H1 (cell line): Measurements from ENCODE around the gene CPPED1. TPM values are rescaled to one million over a fixed set of nuclear protein-coding genes. Genes with fewer than 3 reads are reported as not detected.

ENCODE experiments used
- CTCF ChIA-PET: fragments of 300-600 bp; sonication (Branson Sonifier 250); formaldehyde crosslinking; loops from one replicate; lab custom pipeline; 2021; ENCODE audit not compliant: partially characterized antibody; lab: Charles Lee
- POLR2A ChIA-PET: fragments of 300-600 bp; sonication (Branson Sonifier 250); formaldehyde crosslinking; loops from one replicate; lab custom pipeline; 2021; ENCODE audit warnings: inconsistent platforms; ENCODE audit not compliant: partially characterized antibody; lab: Charles Lee
- DNase-seq, 2 experiments: peaks; one replicate each; pipeline versions ENCODE4 v3.0.0 to v3.0.0-alpha.2; 2010 to 2022; ENCODE audit warnings: low spot score in 2 of 2, low read depth in 1 of 2, mixed read lengths in 1 of 2
- FAIRE-seq: peaks from 2 replicates; lab custom pipeline; 2011; peaks lifted over from hg19 to GRCh38; lab: Jason Lieb, UNC
- H2AFZ ChIP-seq: 2 replicates; pipeline ENCODE4 v1.8.1; 2012; ENCODE audit warnings: low read length, inconsistent platforms
- H2AK5ac ChIP-seq: 2 replicates; pipeline ENCODE4 v1.6.1; 2013; ENCODE audit warnings: low read depth, low read length
- H2BK120ac ChIP-seq: replicated peaks from 2 replicates; pipeline ENCODE3; 2013; ENCODE audit warnings: low read depth, low read length, inconsistent platforms
- H2BK12ac ChIP-seq: 2 replicates; pipeline ENCODE4 v1.6.1; 2013; ENCODE audit warnings: low read depth, low read length
- H2BK15ac ChIP-seq: 2 replicates; pipeline ENCODE4 v1.6.1; 2013; ENCODE audit warnings: low read length
- H2BK20ac ChIP-seq: 2 replicates; pipeline ENCODE4 v1.6.1; 2013; ENCODE audit warnings: low read length
- H2BK5ac ChIP-seq: 2 replicates; pipeline ENCODE4 v1.6.1; 2013; ENCODE audit warnings: low read depth, low read length
- H3K14ac ChIP-seq: 2 replicates; pipeline ENCODE4 v1.6.1; 2013; ENCODE audit warnings: inconsistent platforms; ENCODE audit not compliant: insufficient read length
- H3K18ac ChIP-seq: 2 replicates; pipeline ENCODE4 v1.6.1; 2013; ENCODE audit warnings: low read length; ENCODE audit errors: extremely low read depth
- H3K23ac ChIP-seq: 2 replicates; pipeline ENCODE4 v1.6.1; 2013; ENCODE audit warnings: inconsistent platforms; ENCODE audit not compliant: insufficient read length
- H3K23me2 ChIP-seq: 2 replicates; pipeline ENCODE4 v1.6.1; 2013; ENCODE audit warnings: low read depth, low read length
- H3K27ac ChIP-seq: 2 replicates; pipeline ENCODE4 v1.6.1; 2011; ENCODE audit warnings: low read depth, low read length, inconsistent platforms
- H3K27me3 ChIP-seq, 4 experiments: replicated peaks in 1 of 4; 1 replicate in 1 of 4; 2 replicates in 3 of 4; pipeline versions ENCODE4 v1.6.1 to v1.8.1; 2011 to 2013; ENCODE audit warnings: low read length in 3 of 4, mild to moderate bottlenecking in 3 of 4, inconsistent platforms in 2 of 4, mixed read lengths in 2 of 4, moderate library complexity in 1 of 4; ENCODE audit not compliant: control insufficient read depth in 3 of 4, insufficient read depth in 3 of 4; ENCODE audit errors: extremely low read depth in 1 of 4
- H3K36me3 ChIP-seq, 4 experiments: 2 replicates each; pipeline versions ENCODE4 v1.6.1 to v1.8.1; 2011 to 2013; ENCODE audit warnings: mild to moderate bottlenecking in 4 of 4, low read length in 3 of 4, moderate library complexity in 2 of 4, control low read depth in 1 of 4, inconsistent platforms in 1 of 4; ENCODE audit not compliant: insufficient read depth in 4 of 4, control insufficient read depth in 2 of 4
- H3K4ac ChIP-seq: replicated peaks from 2 replicates; pipeline ENCODE3; 2013; ENCODE audit warnings: low read length, low read depth, mixed read lengths, inconsistent platforms; ENCODE audit not compliant: insufficient read length
- H3K4me1 ChIP-seq, 4 experiments: replicated peaks in 1 of 4; 1 replicate in 1 of 4; 2 replicates in 3 of 4; pipeline versions ENCODE4 v1.6.1 to v1.8.1; 2011 to 2013; ENCODE audit warnings: low read length in 3 of 4, inconsistent platforms in 2 of 4, mixed read lengths in 1 of 4; ENCODE audit not compliant: insufficient read depth in 4 of 4, control insufficient read depth in 3 of 4
- H3K4me2 ChIP-seq, 2 experiments: 2 replicates each; pipeline versions ENCODE4 v1.6.1 to v1.8.1; 2011 to 2013; ENCODE audit warnings: low read depth in 2 of 2, low read length in 2 of 2, control low read depth in 1 of 2, inconsistent platforms in 1 of 2, mild to moderate bottlenecking in 1 of 2; ENCODE audit not compliant: insufficient read depth in 1 of 2
- H3K4me3 ChIP-seq, 4 experiments: fragments of 200-600, 300-600 bp in 1 of 4; sonication (generic), shearing (Covaris generic), sonication (Bioruptor Twin) in 1 of 4; 2 replicates each; pipeline versions ENCODE4 v1.5.1 to v1.8.1; 2011 to 2016; ENCODE audit warnings: low read length in 4 of 4, low read depth in 3 of 4, control low read depth in 2 of 4, inconsistent platforms in 2 of 4, mild to moderate bottlenecking in 2 of 4, mixed read lengths in 1 of 4, moderate library complexity in 1 of 4; ENCODE audit not compliant: insufficient read depth in 2 of 4; ENCODE audit errors: extremely low read depth in 1 of 4
- H3K56ac ChIP-seq: replicated peaks from 2 replicates; pipeline ENCODE3; 2013; ENCODE audit warnings: low read depth, mild to moderate bottlenecking, mixed read lengths, low read length, inconsistent platforms; ENCODE audit not compliant: insufficient read length
- H3K79me1 ChIP-seq: 2 replicates; pipeline ENCODE4 v1.6.1; 2013; ENCODE audit warnings: low read depth, low read length, control low read depth
- H3K79me2 ChIP-seq, 2 experiments: 2 replicates each; pipeline versions ENCODE4 v1.6.1 to v1.8.1; 2012 to 2013; ENCODE audit warnings: low read length in 2 of 2, mild to moderate bottlenecking in 2 of 2, inconsistent platforms in 1 of 2; ENCODE audit not compliant: insufficient read depth in 2 of 2, control insufficient read depth in 1 of 2
- H3K9ac ChIP-seq, 4 experiments: replicated peaks in 1 of 4; 1 replicate in 1 of 4; 2 replicates in 3 of 4; pipeline versions ENCODE4 v1.6.1 to v1.8.1; 2011 to 2013; ENCODE audit warnings: low read depth in 3 of 4, low read length in 3 of 4, control low read depth in 2 of 4, mild to moderate bottlenecking in 2 of 4, moderate library complexity in 2 of 4, inconsistent platforms in 1 of 4; ENCODE audit errors: extremely low read depth in 1 of 4
- H3K9me3 ChIP-seq, 2 experiments: 2 replicates each; pipeline versions ENCODE4 v1.6.1 to v1.8.1; 2012 to 2013; ENCODE audit warnings: mild to moderate bottlenecking in 2 of 2, moderate library complexity in 2 of 2, control low read depth in 1 of 2, inconsistent platforms in 1 of 2, low read depth in 1 of 2, low read length in 1 of 2, mixed read lengths in 1 of 2; ENCODE audit not compliant: insufficient read depth in 2 of 2
- H4K20me1 ChIP-seq, 2 experiments: replicated peaks in 1 of 2; 2 replicates each; pipeline versions ENCODE3 to v1.8.1; 2011 to 2013; ENCODE audit warnings: inconsistent platforms in 2 of 2, low read length in 2 of 2, mild to moderate bottlenecking in 1 of 2; ENCODE audit not compliant: insufficient read depth in 2 of 2, control insufficient read depth in 1 of 2
- H4K5ac ChIP-seq: 2 replicates; pipeline ENCODE4 v1.6.1; 2013; ENCODE audit warnings: low read length, low read depth, mixed read lengths, inconsistent platforms; ENCODE audit not compliant: insufficient read length
- H4K8ac ChIP-seq: 2 replicates; pipeline ENCODE4 v1.8.0; 2013; ENCODE audit warnings: mild to moderate bottlenecking, moderate library complexity, low read length, inconsistent platforms; ENCODE audit not compliant: insufficient read depth; ENCODE audit errors: extremely low read depth
- H4K91ac ChIP-seq: replicated peaks from 2 replicates; pipeline ENCODE3; 2013; ENCODE audit warnings: low read length, mixed read lengths, inconsistent platforms; ENCODE audit not compliant: insufficient read length
- BACH1 ChIP-seq: IDR thresholded peaks from 2 replicates; pipeline ENCODE4 v1.6.1; 2012; ENCODE audit warnings: low read length, improper control_type of control experiment
- MAFK ChIP-seq: IDR thresholded peaks from 2 replicates; pipeline ENCODE4 v1.6.1; 2012; ENCODE audit warnings: low read depth, mild to moderate bottlenecking, improper control_type of control experiment, low read length
- POLR2A ChIP-seq, 2 experiments: IDR thresholded peaks; 1 replicate in 1 of 2; 2 replicates in 1 of 2; pipeline ENCODE4 v1.6.1; 2011; ENCODE audit warnings: low read depth in 2 of 2, low read length in 2 of 2, mild to moderate bottlenecking in 2 of 2; ENCODE audit errors: control extremely low read depth in 1 of 2
- RAD21 ChIP-seq, 2 experiments: IDR thresholded peaks in 1 of 2; conservative IDR thresholded peaks in 1 of 2; 2 replicates each; pipeline ENCODE4 v1.6.1; 2011; ENCODE audit warnings: low read depth in 2 of 2, low read length in 2 of 2, improper control_type of control experiment in 1 of 2, inconsistent platforms in 1 of 2, mild to moderate bottlenecking in 1 of 2, moderate library complexity in 1 of 2
- TAF7 ChIP-seq: optimal IDR thresholded peaks from 2 replicates; pipeline ENCODE3; 2011; ENCODE audit warnings: low read depth, mild to moderate bottlenecking, inconsistent platforms, low read length, moderate library complexity, borderline replicate concordance
- WGBS, 2 experiments: shearing (Covaris generic) in 1 of 2; methylation state at CpG; one replicate each; pipeline versions ENCODE4 v1.1.6 to v1.1.7; 2013 to 2015; ENCODE audit warnings: low lambda C conversion rate in 2 of 2, mixed read lengths in 2 of 2, inconsistent platforms in 1 of 2, low coverage in 1 of 2, missing lambda C conversion rate in 1 of 2; ENCODE audit not compliant: insufficient replicate concordance in 2 of 2, insufficient coverage in 1 of 2, insufficient read length in 1 of 2; ENCODE audit errors: extremely low coverage in 1 of 2, missing lambda C conversion rate in 1 of 2; 5-methylcytosine and 5-hydroxymethylcytosine counted together
- polyA plus RNA-seq, 7 experiments: library from polyadenylated mRNA; depleted of rRNA in 3 of 7; stranded (reverse) in 5 of 7; unstranded in 2 of 7; fragments of >200 nt in 5 of 7; fragments of 200-250 nt in 2 of 7; gene quantifications; 1 replicate in 5 of 7; 2 replicates in 1 of 7; 4 replicates in 1 of 7; pipeline versions ENCODE4 v1.2.1 to v1.2.3, GENCODE V29; 2011 to 2013; ENCODE audit warnings: missing spikeins in 2 of 7, mixed read lengths in 2 of 7
- total RNA-seq: library from RNA; stranded (reverse); fragmentation: NEBNext Ultra II Directional; extraction: Animal tissue kit (Norgen Biotek cat#: 25700); gene quantifications from 2 replicates; pipeline ENCODE4 v1.2.1, GENCODE V29; 2021

Gene CPPED1
- total and polyA plus RNA-seq, 2 of the 8 experiments (the other 6 are each of a cell fraction or from before 2014, with no cell fraction given) = 3.5 to 11.2 TPM

GRCh38 chr16:12685806-12686205, 117.9 kb downstream of the CPPED1 start:
- POLR2A ChIA-PET = no interaction called here
- H3K18ac ChIP-seq = no peak overlapping the region
- H3K9ac ChIP-seq = no peak overlapping the region
- no peaks in the 10 kb centered on the region for H3K36me3 ChIP-seq
- H4K20me1 ChIP-seq = no peaks in the 10 kb centered on the region
- no peaks in the 10 kb centered on the region for H3K79me1 ChIP-seq
- H2BK5ac ChIP-seq = no peak overlapping the region
- no peak overlapping the region for H3K23ac ChIP-seq
- no peak overlapping the region for H4K5ac ChIP-seq
- H3K14ac ChIP-seq = no peak overlapping the region
- H2AFZ ChIP-seq = no peak overlapping the region
- CTCF ChIA-PET = interaction anchor here (0.6 kb wide), 1 partner anchor 821 kb away, joined by 3 read pairs; no protein-coding TSS in a partner anchor
- H2BK12ac ChIP-seq = no peak overlapping the region
- no peak overlapping the region for H2AK5ac ChIP-seq
- H3K4me1 ChIP-seq = peaks cover 0 to under 1% (median 0%) of the 10 kb centered on the region in 4 experiments; a peak in 2 of 7 replicates
- no peak overlapping the region for H3K4me2 ChIP-seq
- no peaks in the 10 kb centered on the region for H3K23me2 ChIP-seq
- no peak overlapping the region for H4K8ac ChIP-seq
- no peak for FAIRE-seq
- no peak overlapping the region for H3K4me3 ChIP-seq
- 85% methylated on average over 5 of the region's 5 CpGs; no CpG with 5 or more reads in 1 of the 2 experiments for WGBS, 2 experiments
- H2BK15ac ChIP-seq = no peak overlapping the region
- DNase-seq = no peak
- no peak overlapping the region for H3K27ac ChIP-seq
- H4K91ac ChIP-seq = no peak overlapping the region
- no peak for TF ChIP-seq POLR2A (IDR thresholded peaks at IDR 0.05; ENCODE audit: control extremely low read depth in 1 of 2, low read depth in 2 of 2, low read length in 2 of 2)
- TF ChIP-seq MAFK = no peak
- no peak for TF ChIP-seq RAD21 (IDR thresholded peaks at IDR 0.05 in 1 of 2, conservative IDR thresholded peaks at IDR 0.05 in 1 of 2; ENCODE audit: low read depth in 2 of 2, low read length in 2 of 2)
- TF ChIP-seq BACH1 = no peak
- TF ChIP-seq TAF7 = no peak
- no peak overlapping the region for H2BK120ac ChIP-seq
- no peak overlapping the region for H3K56ac ChIP-seq
- H2BK20ac ChIP-seq = no peak overlapping the region
- no peaks in the 10 kb centered on the region for H3K9me3 ChIP-seq
- no peaks in the 10 kb centered on the region for H3K27me3 ChIP-seq
- no peak overlapping the region for H3K4ac ChIP-seq
- no peaks in the 10 kb centered on the region for H3K79me2 ChIP-seq
